Endothelial cell of hepatic sinusoid (primary cell): Measurements from ENCODE around the gene ADAM19.

ENCODE experiments used
- in situ Hi-C: cut with HindIII; loops from 2 replicates; pipeline ENCODE4 v1.10.0; 2017; ENCODE audit warnings: low sequenced_read_pairs

ADAM19 gene

DNA sequence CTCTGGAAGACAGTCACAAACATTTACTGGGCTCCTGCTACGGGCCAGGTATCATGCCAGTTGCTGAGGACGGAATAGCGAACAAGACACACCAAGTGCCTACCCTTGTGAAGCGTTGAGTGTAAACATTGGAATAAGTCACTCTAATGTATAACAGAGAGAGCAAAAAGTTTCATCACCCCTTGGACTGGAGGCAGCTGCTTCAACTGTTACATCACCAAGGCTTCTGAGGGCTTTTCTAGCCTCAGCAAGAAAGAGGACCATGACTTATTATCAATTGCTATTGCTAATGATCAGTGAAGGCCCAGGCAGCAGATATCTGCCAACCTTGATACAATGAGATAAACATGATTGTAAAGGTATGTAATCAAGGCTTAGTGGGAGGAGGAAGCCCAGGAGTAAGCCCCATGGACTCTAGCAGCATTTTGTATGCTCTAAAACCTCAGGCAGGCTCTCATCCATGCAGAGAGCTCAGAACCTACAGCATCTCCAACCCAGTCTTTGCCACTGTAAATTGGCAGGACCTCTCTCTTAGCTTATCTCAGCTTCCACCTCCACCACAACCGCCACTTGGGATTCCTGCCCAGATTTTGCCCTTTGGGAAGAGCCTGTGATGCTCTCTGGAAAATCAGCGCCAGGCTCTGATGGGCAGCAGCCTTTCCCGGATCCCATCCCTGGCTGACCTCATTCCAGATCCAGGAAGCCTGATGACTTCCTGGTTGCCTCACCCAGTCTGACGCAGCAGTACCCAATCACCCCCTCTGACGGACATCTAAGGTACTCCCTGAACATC, 54.5 kb downstream of the ADAM19 start:
- in situ Hi-C loops: no loop called here

- in situ Hi-C loops: no loop called here
Measured at GRCh38 chr5:157519579-157520253, 55.9 kb downstream of the ADAM19 start.

GRCh38 chr5:157518963-157519362, 56.6 kb downstream of the ADAM19 start:
- in situ Hi-C loops: no loop called here

DNA sequence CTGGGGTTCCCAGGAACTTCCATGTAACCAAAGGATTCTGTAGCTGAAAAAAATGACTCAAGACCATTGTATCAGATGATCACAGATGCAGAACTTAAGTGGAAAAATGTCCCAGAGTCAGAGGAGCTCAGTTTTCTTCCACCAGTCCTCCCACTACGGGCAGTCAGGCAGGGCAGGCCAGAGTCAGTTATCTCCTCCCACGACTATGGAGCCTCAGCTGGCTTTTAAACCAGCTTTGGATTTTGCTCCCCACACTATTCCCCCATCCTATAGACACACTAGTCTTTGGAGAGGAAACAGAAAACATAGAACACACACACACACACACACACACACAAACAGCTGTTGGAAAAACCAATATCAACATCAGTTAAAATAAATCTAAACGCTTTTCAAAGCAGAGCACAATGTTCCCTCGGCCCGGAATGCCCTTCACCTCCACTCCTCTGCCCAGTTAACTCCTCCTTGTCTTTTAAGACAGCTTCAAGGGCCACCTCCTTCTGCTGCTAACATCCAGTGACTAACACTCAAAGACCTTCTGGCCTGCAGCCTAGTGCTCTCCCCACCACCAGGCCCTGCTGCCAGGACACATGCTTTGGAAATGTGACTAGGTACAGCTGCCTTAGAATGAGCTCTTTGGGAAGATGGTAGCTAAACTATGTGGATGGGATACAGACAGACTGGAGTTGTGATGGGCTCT, 58.8 kb downstream of the ADAM19 start:
- in situ Hi-C loops: no loop called here

GRCh38 chr5:157516006-157516405, 59.6 kb downstream of the ADAM19 start:
- in situ Hi-C loops: no loop called here

GRCh38 chr5:157514974-157515373, 60.6 kb downstream of the ADAM19 start:
- in situ Hi-C loops: no loop called here

- in situ Hi-C loops: no loop called here
Measured at GRCh38 chr5:157513182-157513581, 62.4 kb downstream of the ADAM19 start.

GRCh38 chr5:157511651-157512644, 63.6 kb downstream of the ADAM19 start:
- in situ Hi-C loops: no loop called here

DNA sequence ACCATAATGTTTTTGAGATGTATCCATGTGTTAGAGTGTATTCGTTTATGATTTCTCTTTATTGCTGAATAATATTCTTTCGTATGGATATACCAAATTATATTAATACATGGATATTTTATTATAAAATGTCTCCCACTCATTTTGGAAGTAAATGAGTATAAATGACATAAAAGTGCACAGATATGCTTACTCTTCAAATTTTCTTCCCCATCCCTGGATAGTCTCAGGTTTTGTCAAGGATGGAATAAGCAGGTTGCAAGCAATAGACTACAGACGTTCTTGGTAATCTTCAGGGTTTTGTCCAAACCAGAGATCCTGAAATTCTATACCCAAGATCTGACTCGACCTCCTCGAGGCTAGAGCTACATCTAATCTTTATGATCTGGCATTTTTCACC, 64.9 kb downstream of the ADAM19 start:
- in situ Hi-C loops: no loop called here

DNA sequence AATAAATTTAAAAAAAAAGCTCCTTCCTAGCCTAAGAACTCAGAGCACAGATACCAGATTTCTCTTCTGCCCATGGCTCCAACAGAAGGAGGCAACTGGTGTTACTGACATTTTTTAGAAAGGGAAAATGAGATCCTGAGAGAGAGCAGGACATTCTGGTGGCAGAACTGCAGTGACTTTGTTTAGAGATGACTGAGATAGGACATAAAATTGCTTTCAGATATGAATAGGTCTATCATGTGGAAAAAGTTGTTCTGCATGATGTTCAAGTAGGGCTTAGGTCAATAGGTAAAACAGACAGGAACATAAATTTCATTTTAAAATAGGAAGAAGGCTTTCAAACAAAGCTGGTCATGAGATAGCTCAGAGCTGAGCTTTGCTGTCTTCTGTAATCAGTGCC, 66.0 kb downstream of the ADAM19 start:
- in situ Hi-C loops: no loop called here

DNA sequence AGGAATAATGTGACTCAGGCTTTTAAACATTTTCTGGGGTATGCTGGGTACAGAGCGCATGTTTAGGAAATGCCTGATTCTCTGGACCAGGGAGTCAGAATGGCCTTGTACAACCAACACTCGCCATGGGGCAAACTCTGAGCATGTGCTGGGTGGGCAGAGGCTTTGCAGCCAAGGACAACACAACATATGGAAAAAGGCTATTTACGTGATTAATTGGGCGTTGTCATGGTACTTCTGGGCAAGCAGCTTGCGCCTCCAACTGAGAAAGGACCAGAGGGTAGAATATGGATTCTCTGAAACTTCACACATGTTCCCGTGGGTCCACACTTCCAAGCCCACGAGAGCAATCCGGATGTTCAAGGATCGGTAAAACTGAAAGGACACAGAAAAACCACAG, 66.5 kb downstream of the ADAM19 start:
- in situ Hi-C loops: no loop called here

GRCh38 chr5:157506981-157507780, 68.4 kb downstream of the ADAM19 start:
- in situ Hi-C loops: no loop called here

DNA sequence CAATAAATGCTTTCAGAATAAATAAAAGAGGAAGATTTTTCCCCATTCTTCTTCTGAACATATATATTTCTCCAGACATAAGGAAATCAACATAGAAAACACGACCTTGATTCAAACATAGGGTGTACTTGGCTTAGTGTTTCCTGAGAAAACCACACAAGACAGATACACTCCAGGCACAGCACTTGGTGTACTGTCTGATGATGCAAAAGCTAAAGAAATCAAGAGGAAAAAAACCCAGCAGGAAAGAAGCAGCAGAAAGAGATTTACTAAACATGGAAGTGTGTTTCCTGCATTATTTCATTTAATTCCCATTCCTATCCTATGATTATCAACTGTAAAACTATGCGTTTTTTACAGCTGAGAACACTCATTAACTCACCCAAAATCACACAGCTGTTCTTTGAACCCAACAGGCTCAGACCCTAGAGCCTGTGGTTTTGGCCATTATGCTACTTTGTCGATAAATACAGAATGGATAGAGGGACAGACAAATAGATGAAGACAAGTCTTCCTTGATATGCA, 69.4 kb downstream of the ADAM19 start:
- in situ Hi-C loops: no loop called here

DNA sequence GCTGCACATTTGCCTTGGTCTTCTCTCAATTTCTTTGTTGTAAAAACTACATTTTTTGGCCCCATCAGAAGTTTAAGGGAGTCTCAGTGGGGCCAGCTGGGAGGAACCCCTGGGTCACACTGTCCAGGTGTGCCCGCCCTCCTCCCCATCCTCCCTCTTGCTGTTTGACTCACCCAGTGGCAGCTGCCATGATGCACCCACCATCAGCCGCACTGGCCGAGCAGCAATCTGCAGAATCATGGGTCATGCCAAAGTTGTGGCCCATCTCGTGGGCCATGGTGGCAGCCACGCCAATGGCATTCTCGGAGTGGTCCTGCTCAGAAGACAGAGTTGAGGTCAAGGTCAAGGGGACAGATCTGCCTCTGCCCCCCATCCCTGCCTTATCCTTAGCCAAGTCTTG, 70.1 kb downstream of the ADAM19 start:
- in situ Hi-C loops: no loop called here

DNA sequence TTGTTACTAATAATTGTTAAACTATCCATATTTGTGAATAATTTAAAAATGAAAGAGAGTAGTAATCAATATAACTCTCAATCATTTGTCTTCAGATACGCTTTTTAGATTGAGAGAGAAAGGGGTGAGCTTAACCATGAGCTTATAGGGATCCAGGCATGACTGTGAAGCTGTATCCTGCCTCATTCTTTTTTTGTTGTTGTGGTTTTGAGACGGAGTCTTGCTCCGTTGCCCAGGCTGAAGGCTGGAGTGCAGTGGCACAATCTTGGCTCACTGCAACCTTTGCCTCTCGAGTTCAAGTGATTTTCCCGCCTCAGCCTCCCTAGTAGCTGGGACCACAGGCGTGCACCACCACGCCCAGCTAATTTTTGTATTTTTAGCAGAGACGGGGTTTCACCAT, 71.5 kb downstream of the ADAM19 start:
- in situ Hi-C loops: no loop called here

- in situ Hi-C loops: no loop called here
Measured at GRCh38 chr5:157502143-157502647, 73.4 kb downstream of the ADAM19 start.

DNA sequence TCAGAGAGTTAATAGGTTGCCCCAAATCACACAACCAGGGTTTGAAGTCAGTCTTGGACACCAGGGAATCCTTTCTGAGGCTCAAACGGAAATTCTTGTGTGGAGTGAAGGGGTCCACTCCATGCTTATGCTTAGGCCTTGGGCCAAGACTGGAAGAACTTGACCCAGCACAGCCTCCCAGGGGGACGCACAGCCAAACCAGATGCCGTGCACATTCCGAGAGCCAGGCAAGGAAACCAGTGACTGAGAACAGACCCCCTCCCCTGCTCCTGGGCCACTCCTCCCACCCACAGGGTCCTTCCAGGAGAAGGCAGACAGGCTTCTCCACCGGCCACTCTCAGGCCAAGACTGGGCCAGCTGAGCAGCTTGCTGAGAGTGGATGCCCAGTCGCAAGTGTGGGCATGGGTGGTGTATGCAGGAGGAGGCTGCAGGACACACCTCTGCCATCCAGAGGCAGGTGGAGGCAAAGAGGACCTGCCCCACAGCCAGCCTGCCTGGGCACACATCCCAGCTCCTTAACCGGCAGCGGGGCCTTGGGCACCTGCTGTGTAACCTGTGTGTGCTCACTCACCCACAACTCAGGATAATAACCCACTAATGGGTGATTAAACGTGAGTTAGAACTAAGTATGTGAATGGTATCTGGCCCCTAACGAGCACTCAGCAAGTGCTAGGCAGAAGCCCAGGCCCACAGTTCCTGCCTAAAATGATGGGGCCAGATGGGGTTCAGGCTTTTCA, 77.5 kb downstream of the ADAM19 start:
- in situ Hi-C loops: no loop called here

- in situ Hi-C loops: no loop called here
Measured at GRCh38 chr5:157496864-157497263, 78.7 kb downstream of the ADAM19 start.
